Activated gamma-delta T cell treated with anti-CD3 and anti-CD28 coated beads, Interleukin-2, amount 50 U/mL, for 16 hours (primary cell): ENCODE data around the gene XPOT.

Experiments
- DNase-seq: peaks from one replicate; pipeline ENCODE4 v3.0.0-alpha.2; 2020; ENCODE audit warnings: low read depth

Gene XPOT

DNA sequence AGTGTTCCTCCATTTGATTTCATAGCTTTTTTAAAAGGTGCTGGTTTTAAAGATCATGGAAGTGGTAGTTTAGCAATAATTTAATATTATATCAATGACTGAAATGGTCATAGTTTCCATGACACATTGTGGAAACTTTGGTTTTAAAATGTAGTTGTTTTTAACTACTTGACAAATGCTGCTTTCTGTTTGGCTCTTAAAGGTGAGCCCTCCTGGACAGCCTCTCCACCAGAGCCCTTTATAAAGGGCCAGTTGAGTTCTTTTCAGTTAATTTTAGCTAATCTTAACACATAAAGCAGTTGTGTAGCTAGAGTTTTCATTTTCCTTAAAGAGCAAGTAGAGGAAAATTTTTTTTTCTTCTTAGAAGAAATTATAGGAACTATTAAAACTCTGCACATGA, 14.0 kb downstream of the XPOT start:
- no peak for DNase-seq

DNA sequence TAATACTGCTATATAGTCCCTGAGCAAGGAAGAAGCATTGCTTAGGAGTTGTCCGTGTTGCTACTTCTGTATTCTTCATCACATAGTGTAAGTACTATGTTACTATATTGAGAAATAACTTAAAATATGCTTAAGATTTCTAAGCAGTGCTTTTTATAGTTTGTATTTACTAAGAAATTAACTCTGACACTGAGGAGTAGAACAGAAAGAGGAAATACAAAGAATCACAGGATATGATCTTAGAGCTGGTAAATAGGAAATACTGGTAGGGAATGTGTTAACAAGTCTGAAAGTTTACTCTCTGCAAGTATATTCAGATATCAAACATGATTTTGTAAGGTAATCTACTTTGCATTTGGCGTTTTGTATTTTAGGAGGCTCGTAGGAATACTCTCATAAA, 15.5 kb downstream of the XPOT start:
- no peak for DNase-seq

DNA sequence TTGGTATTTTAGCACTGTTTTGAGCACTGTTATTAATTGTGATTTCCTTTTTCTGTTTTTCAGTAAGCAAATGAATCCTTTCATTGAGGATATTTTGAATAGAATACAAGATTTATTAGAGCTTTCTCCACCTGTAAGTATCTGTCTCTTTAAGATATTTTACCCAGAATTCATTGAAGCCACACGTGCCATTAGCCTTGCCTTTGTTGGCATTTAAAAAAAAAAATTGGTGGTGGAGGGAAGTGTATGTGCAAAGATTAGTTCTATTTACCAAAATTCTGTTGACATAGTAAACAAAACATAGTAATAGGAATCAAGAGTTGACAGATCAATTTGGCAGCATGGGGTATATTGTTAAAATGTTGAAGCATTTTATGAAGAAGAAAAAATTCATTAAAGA, 23.8 kb downstream of the XPOT start:
- DNase-seq, result no peak

DNA sequence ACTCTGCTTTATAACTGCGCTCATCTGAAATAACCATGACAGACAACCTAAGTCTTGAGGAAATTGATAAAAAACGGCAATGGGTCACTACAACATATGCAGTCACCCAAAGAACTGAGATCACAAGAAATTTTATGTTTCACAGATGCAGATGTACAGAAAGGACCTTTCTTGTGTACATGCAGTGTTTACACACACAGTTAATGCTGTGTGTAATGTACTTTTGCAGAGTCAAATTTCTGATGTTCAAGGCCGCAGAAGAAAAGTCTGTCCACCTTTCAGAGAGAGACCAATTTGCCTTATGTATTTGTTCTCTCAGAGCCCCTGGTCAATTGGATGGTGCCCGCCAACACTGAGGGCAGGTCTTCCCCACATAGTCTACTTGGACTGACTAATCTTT, 24.8 kb downstream of the XPOT start:
- DNase-seq, result no peak

DNA sequence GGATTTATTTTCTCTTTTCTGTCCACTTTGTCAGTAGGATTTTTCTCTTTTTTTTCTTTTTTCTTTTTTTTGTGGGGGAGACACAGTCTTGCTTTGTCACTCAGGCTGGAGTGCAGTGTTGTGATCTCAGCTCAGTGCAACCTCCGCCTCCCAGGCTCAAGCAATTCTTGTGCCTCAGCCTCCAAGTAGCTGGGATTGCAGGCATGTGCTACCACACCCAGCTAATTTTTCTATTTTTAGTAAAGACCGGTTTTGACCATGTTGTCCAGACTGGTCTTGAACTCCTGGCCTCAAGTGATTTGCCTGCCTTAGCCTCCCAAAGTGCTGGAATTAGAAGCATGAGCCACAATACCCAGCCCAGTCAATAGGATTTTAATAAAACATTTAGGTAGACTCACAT, 26.7 kb downstream of the XPOT start:
- DNase-seq, result no peak

DNA sequence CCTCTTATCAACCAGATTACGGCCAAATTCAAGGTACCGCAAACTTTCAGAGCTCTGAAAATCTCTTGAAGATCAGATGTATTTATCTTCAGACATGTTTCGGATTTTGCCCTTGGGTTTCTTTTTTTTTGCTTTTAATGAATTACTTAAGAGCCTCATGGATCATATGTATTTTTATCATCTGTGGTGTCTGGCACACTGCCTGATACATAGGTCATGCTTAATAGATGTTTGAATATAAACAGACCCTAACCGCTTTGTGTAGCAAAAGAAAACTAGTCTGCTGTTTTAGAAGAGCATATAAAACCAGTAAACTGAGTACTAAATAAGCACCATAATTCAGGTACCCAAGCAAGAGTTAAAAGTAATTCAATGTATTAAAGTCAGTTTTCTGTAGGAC, 27.6 kb downstream of the XPOT start:
- no peak for DNase-seq

DNA sequence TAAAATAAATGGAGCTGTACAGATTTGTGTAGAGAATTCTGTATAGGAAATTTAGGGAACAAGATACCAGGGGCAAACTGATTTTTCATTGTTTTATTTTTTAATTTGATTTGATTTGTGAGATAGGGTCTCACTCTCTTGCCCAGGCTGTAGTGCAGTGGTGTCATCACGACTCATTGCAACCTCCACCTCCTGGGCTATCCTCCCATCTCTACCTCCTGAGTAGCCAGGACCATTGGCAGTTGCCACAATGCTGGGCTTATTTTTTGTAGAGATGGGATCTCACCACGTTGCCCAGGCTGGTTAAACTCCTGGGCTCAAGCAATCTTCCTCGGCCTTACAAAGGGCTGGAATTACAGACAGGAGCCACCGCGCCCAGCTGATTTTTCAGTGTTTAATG, 29.7 kb downstream of the XPOT start:
- DNase-seq, result no peak

DNA sequence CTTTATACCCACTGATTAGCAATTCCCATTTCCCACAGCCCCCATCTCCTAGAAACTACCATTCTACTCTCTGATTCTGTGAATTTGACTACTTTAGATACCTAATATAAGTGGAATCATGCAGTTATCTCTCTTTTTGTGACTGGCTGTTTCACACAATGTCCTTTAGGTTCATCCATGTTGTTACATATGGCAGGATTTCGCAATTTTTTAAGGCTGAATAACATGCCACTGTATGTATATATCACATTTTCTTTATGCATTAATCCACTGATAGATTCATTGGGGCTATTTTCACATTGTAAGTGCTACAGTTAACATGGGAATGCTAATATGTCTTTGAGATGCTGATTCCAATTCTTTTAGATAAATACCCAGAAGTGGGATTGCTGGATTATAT, 35.9 kb downstream of the XPOT start:
- no peak for DNase-seq

DNA sequence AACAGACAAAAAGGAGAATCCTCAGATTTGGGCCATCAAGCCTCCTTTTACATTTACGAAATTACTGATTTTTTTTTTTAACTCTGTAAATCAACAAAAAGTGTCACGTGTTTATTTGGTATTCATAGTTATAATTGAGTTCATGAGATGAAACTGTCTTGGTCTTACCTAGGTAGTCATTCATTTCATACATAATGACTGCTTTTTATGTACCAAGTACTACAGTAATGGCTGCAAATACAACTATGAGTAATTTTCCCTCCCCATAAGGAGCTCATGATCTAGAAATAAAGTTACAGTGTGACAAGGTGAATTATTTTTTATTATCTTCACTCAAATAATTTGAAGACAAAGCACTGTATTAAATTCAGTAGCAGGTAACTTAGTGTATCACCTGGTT, 41.3 kb downstream of the XPOT start:
- no peak for DNase-seq

DNA sequence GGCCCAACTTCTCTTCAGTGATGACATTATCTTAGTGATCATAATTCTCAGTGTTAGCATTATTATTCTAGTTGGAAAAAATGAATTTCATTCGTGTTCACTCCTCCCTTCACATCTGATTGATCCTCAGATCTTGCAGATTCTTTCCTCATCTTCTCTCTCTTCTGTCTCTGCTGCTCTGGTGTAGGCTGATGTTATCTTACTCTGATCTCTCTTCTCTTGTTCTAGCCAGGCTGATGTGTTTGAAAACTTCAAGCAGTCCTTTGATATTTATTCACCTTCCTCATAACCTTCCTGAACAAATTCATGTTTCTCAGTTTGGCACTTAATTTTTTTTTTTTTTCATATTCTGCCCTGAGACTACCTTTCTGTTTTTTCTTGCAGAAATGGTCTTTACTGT, 42.1 kb downstream of the XPOT start:
- no peak for DNase-seq

DNA sequence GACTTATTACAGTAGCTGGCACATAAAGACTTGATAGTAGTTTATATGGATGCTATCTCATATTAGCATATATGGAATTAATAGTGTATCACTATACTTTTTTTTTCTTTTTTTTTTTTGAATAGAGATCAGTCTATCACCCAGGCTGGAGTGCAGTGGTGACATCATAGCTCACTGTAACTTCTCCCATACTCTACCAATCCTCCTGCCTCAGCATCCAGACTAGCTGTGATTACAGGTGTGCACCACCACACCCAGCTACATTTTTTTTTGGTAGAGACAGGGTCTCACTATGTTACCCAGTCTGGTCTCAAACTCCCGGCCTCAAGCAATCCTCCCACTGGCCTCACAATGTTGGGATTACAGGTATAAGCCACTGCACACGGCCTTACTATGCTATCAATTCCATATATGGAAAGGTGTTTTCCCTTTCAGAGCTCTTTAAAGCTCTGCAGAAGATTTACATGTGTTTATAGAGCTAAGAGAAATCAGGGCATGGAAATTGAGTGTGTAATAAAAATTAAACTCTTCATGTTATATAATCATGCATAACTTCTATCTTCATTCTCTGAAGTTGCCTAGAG, 46.0 kb downstream of the XPOT start:
- no peak for DNase-seq

DNA sequence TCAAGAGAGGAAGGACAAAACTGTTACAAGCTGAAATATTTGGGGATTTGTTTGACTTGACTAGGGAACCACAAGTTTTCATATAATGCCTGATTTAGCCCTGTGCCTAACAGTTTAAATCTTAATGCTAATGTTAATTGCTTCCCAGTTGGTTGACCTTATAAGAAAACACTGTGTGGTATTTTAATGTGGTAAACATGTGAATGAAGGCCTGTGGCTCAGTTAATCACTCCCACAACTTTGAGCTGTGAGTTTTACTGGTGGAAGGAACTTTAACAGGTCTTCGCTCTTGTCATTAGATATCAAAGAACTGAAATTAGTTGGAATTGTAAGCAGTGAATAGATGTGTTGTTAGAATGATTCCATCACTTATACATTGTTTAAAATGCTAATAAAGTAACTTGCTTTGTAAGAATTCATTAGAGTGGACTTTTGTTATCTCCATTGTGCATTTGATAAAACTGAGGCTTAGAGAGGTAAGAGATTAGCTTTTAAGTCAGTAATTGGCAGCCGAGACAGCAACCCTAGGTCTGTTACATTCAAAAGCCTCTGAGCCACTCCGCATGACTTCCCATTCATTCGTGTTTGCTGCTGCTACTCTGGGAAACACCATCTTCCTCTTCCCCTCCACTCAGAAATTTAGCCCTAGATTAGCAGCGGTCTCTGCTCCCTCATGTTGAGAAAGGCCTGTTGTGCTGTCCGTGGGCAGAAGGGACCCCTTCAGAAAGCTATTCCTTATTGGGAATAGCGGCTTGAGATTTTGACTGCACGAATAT, 46.7 kb downstream of the XPOT start:
- DNase-seq, result no peak

DNA sequence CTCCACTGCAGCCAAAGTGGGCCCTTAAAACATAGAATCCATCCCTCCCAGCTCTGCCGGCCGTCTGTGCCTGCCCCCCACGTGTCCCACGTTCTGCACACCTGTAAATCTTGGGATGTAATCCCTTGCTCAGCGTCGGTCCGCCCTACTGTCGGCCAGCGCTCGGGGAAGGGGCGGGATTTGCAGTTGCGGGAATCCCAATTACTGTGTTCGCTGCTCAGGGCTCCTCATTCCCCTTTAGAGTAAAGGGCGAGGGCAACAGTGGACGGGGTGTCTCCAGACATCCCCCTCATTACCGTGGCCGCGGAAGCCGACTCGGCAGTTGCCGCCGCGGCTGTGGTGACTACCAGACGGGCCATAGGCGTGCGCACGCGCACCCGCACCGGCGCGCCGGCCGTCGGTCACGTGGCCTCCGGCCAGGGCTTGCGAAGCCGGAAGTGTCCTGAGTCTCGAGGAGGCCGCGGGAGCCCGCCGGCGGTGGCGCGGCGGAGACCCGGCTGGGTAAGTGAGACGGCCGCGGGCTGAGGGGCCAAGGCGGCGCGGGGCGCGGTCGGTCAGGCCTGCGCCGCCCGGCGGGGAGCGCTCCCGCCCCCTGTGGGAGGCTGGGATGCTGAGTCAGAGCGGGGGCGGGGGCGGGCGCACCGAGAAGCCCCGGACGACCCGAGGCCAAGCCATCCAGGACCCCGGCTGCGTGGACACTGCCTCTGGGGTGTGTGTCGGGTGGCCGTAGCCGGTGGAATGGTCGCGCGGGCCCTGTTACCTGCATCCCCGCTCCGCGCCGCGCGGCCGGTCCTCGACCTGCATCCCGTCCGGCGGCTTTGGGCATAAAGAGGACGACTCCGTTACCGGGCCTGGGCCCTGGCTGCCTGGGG, 47.7 kb downstream of the XPOT start, which contains the start of gene TBK1:
TBK1 (plus strand) TSS at position 434 of the 872 bp plus-strand sequence. CDS start 3,751 bp downstream, outside the sequence.
- DNase-seq, result peak; percentile 43

DNA sequence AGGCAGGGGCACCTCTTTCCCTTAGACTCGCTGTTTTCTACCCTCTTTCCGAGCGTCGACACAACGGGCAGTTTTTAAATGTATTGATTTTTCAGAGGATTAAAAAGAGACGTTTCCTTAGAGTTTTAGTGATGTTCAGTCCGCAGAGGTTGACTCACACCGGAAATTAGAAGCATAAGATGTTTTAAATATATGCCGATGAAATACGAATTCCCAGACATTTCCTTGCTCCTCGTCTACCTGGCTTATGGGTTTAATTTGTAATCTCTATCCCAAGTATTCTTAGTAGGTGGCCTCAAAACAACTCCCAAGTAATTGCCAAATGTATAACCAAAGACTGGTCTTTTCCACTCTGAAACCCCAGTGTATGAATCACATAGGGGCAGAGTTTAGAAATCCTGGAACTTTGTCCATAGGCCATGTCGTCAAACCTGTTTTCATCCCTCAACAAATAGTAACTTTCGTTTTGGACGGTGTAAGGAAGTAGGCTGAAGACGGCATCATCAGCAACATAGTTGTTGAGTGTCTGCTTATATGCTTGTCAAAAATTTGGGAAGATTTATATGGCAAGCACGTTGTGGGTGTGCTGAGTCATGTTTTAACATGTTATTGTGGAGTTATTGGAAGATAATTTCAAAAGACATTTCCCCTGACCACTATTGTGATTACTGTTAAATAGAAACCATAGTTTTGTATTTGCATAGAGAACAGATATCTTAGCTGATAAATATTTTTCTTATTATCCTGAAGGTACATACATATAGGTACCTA, 48.6 kb downstream of the XPOT start:
- no peak for DNase-seq

DNA sequence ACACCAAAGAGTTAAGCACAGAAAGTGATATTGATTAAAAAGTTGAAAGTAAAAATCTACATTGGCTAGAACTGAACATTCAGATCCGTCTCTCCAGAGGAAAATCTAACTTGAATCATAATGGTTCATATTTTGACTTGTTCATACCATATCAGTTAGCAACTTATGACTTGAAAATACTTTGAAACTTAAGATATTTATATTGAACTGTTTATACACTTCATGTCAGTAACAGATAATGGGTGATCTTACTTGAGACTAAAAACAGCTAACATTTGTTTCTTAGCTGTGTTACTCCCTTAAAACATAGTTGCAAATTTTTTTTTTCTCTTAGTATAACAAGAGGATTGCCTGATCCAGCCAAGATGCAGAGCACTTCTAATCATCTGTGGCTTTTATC, 51.3 kb downstream of the XPOT start:
- no peak for DNase-seq

DNA sequence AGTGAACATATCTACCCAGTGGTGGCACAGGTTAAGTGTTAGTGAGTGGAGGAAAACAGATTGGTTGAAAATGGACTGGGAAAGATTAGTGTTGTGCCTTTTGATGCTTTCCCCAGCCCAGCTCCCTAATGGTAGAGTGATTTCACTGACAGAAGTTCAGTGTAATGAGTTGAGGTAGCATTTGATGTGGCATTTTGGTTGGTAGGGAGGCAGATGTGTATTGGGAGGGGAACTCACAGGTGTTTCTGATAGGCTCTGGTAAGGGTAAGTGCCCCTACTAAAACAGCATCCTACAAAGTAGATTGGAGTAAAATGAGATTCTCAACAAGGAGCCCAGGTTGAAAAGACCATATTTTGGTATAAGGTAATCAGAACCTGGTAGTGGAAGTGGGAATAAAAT, 51.9 kb downstream of the XPOT start:
- DNase-seq, result no peak

DNA sequence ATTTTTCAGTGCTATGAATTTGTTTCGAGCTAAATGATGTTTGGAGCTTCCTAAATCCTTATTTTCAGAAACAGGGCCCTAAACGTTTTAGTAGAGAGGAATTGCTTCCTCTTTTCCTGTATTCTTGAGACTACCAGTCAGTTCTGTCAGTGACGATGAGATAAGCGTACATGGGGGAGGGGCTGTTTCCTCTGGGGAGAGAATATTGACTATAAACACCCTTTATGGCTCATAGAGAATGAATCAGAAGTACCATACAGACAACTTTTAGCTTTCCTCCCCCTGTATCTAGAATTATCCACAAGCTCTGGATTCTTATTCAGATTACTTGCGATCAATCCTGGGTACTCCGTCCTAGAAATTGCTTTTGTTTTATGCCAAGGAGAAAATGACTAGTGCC, 52.8 kb downstream of the XPOT start:
- DNase-seq, result no peak

DNA sequence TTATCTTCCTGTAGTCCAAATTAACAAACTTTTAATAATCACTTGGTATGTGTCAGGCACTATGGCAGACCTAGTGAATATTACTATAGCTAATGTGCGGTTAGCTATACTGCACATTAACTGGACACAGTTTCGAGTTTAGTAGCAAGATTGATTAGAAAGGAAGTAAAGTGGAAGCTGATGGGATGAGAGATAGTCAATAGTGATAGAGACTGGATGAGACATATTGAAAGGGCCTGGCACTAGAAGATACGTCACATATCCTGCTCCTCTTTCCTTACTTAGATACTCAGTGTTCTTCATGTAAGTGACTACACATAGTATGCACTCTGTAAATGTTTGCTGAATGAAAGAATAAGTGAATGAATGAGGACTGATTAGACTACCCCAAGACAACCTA, 53.3 kb downstream of the XPOT start:
- no peak for DNase-seq

DNA sequence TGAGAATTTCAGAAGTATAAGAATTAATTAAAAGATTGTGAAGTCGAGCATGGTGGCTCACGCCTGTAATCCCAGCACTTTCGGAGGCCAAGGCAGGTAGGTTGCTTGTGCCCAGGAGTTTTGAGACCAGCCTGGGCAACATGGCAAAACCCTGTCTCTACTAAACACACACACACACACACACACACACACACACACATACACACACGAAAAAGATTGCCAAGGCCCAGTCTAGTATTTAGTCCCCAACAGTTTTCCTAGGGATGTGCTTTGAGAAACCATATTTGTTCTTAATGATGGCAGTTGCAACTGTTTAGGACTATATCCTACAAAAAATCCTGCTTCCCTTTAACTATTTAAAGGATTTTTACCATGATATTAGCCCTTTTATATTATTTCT, 53.7 kb downstream of the XPOT start:
- DNase-seq, result no peak

DNA sequence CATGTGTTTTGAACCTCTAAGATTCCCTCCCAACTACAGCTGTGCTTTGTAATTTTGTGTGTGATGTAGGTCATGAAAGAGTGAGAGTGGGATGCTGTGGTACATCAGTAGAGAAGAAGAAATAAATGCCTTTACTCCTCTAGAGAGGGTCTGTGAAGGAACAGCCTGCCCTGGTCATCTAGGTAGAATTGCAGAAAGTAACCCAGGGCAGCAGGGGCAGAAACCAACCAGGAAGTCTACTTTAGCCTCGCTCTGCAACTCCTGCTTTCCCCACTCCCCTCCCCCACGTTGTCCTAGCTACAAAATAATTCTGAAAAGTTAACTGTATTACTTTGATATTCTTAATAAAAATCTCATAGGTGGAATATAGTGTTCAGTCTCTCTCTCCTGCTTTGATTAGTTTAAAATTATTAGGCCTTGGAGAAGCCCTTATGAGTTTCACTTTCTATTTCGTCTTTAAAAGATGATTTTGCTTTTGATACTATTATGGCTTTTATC, 55.3 kb downstream of the XPOT start:
- DNase-seq, result no peak

DNA sequence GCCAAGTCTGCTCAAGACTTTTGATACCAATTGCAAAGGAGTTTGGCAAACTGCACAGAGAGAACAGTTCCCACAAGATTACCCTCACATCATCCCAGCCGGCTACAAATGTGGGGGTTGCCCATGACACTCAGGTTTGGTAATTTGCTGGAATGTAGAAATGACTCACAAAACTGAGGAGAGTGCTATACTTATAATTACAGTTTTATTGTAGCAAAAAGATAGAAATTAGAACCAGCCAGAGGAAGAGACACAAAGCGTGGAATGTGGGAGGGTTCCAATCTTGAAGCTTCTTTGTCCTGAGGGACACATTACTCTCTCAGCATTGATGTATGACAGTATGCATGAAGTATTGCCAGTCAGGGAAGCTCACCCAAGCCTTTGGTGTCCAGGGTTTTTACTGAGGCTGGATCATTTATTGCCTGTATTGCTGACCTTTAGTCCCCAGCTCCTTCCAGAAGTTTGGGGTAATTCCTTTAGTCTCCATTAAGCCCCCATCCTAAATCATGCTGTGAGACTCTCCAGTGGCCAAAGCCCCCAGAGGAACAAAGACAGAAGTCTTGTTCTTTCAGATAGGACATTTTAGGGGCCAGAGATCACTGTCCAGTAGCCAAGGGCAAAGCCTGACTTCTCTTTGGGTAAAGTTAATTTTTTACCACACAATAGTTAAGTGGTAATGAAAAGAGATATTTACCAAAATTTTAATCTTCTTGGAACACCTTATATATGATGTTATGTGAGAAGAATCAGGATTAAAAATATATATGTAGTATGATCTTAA, 57.6 kb downstream of the XPOT start:
- no peak for DNase-seq
